Panc1 (cell line): ENCODE data around the gene SLC25A10. TPM values are rescaled to one million over a fixed set of nuclear protein-coding genes. Genes with fewer than 3 reads are reported as not detected.
"Not testable (repeated sequence)": the region's sequence is repeated elsewhere in the genome, so short reads cannot be mapped to it uniquely, and the experiment has no call there.

Source experiments
- ATAC-seq: fragments of 200-7000 bp; cut with Tn5 transposase; 2 replicates; pipeline ENCODE4 v1.9.1; 2020; ENCODE audit warnings: mild to moderate bottlenecking, moderate library complexity
- BruUV-seq: library from RNA; stranded (reverse); fragments of 400-500 nt; replicated peaks from 2 replicates; lab custom pipeline; 2021; lab: Mats Ljungman, UMichigan
- CTCF ChIA-PET: fragments of 300-600 bp; sonication (Branson Sonifier 250); formaldehyde crosslinking; loops from one replicate; lab custom pipeline; 2022; ENCODE audit warnings: antibody characterized with exemption; lab: Charles Lee
- POLR2A ChIA-PET: fragments of 300-600 bp; sonication (Branson Sonifier 250); formaldehyde crosslinking; loops from one replicate; lab custom pipeline; 2022; ENCODE audit warnings: antibody characterized with exemption; lab: Charles Lee
- DNase-seq: peaks from one replicate; pipeline ENCODE4 v3.0.0-alpha.2; 2010; ENCODE audit warnings: low read depth, low spot score
- H3K27ac ChIP-seq: 2 replicates; pipeline ENCODE4 v1.5.1; 2011; ENCODE audit warnings: mild to moderate bottlenecking, low read length, inconsistent platforms
- H3K27me3 ChIP-seq: fragments of 200-500 bp; sonication (Bioruptor generic); 2 replicates; pipeline ENCODE4 v1.6.0; 2014; ENCODE audit warnings: low read length, inconsistent platforms; ENCODE audit not compliant: control insufficient read depth, insufficient read depth
- H3K36me3 ChIP-seq: fragments of 200-500 bp; sonication (Bioruptor generic); 2 replicates; pipeline ENCODE4 v1.5.1; 2014; ENCODE audit warnings: inconsistent platforms, mild to moderate bottlenecking, low read length, moderate library complexity; ENCODE audit not compliant: control insufficient read depth, insufficient read depth
- H3K4me1 ChIP-seq: 2 replicates; pipeline ENCODE4 v1.5.1; 2011; ENCODE audit warnings: inconsistent platforms, mild to moderate bottlenecking, low read length, moderate library complexity; ENCODE audit not compliant: control insufficient read depth, insufficient read depth
- H3K4me3 ChIP-seq, 2 experiments: 2 replicates each; pipeline ENCODE4 v1.5.1; 2011 to 2012; ENCODE audit warnings: low read depth in 2 of 2, low read length in 2 of 2, mild to moderate bottlenecking in 2 of 2, inconsistent platforms in 1 of 2, moderate library complexity in 1 of 2
- H3K9me3 ChIP-seq: fragments of 200-500 bp; sonication (Bioruptor generic); 2 replicates; pipeline ENCODE4 v1.5.1; 2014; ENCODE audit warnings: low read depth, mild to moderate bottlenecking, inconsistent platforms, low read length, moderate library complexity; ENCODE audit not compliant: control insufficient read depth, insufficient read depth
- POLR2AphosphoS5 ChIP-seq: IDR thresholded peaks from 2 replicates; pipeline ENCODE4 v1.6.1; 2012; ENCODE audit warnings: mild to moderate bottlenecking, low read depth, low read length, moderate library complexity
- SIN3A ChIP-seq: IDR thresholded peaks from 2 replicates; pipeline ENCODE4 v1.6.1; 2012; ENCODE audit warnings: low read depth, mild to moderate bottlenecking, low read length, moderate library complexity, borderline replicate concordance; ENCODE audit not compliant: insufficient read depth
- TCF7L2 ChIP-seq: IDR thresholded peaks from 2 replicates; pipeline ENCODE4 v1.6.1; 2011; ENCODE audit warnings: mild to moderate bottlenecking, low read depth, low read length, inconsistent platforms
- in situ Hi-C: cut with HindIII; loops from 2 replicates; pipeline ENCODE4 v1.10.0; 2016; ENCODE audit warnings: low sequenced_read_pairs, low pct_unique_long_range_greater_than_20kb
- intact Hi-C: fragments of 100-400 bp; cut with micrococcal nuclease; formaldehyde crosslinking; loops from one replicate; pipeline ENCODE4 v1.10.0; 2022; ENCODE audit not compliant: unreplicated experiment
- total RNA-seq: library from RNA; stranded (reverse); gene quantifications from one replicate; pipeline ENCODE4 v1.2.1, GENCODE V29; 2021; ENCODE audit not compliant: unreplicated experiment
- TF ChIP-seq, protein P1 (sequence below): fragments of 450-650 bp; IDR thresholded peaks from 2 replicates; pipeline ENCODE4 v1.5.1; 2017; ENCODE audit warnings: mild to moderate bottlenecking
- TF ChIP-seq, protein P2 (sequence below), 2 experiments: IDR thresholded peaks; 2 replicates each; pipeline ENCODE4 v1.6.1; 2011 to 2012; ENCODE audit warnings: low read depth in 2 of 2, control low read depth in 1 of 2, low read length in 1 of 2, mild to moderate bottlenecking in 1 of 2, moderate library complexity in 1 of 2; ENCODE audit not compliant: insufficient read depth in 1 of 2

SLC25A10 gene
- total RNA-seq, 1 experiment from 2014 or later, result 81.2 TPM

DNA sequence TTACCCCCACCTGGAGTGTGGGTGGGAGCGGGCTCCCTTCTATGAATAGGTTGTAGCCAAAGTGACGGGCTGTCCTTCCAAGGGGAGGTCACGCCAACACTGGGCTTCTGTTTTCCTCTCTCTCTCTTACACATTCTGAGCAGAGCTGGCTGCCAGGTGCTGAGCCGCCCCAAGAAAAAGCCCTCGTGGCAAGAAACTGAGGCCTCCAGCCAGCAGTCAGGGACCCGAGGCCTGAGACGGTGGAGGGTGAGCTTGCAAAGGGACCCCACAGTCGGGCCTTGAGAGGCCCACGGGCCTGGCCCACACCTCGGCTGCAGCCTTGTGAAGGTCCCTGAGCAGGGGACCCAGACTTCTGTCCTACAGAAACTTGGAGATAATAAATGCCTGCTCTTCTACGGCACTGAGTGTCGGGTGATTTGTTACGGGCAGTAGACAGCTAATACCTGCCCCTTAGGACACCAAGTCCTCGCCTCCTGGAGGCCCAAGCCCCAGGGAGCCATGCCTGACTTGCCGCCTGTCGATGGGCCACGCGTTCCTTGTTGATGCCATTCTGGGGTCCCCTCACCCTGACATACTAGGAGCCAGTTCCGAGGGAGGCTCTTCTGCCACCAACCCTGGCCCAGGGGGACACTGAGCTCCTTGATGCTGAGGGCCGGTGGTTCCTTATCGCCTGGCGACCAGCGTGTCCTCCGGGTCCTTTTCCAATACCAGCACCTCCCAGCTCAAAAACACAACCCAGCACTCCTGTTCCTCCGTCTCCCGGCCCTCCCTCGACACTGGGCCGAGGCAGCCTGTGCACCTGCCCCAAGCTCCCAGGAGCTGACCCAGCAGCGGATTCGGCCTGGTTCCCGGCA lies 26.1 kb downstream of the SLC25A10 start:
- no TSS peak for BruUV-seq
- intact Hi-C loops (no loop called here), in situ Hi-C loops (no loop called here)
- Histone ChIP-seq H3K27ac (no peak overlapping the region), H3K9me3 (no peaks in the 10 kb centered on the region), H3K4me3 (no peak overlapping the region), H3K36me3 (no peaks in the 10 kb centered on the region), H3K27me3 (no peaks in the 10 kb centered on the region), H3K4me1 (peaks cover 11% of the 10 kb centered on the region; the same call in 1 of the 2 replicates)
- ChIA-PET POLR2A (interaction anchor here (0.6 kb wide), 1 partner anchor 25 kb away, joined by 4 read pairs; no protein-coding TSS in a partner anchor), CTCF (no interaction called here)
- ATAC-seq (no peak), DNase-seq (no peak)
- TF ChIP-seq, protein P1, sequence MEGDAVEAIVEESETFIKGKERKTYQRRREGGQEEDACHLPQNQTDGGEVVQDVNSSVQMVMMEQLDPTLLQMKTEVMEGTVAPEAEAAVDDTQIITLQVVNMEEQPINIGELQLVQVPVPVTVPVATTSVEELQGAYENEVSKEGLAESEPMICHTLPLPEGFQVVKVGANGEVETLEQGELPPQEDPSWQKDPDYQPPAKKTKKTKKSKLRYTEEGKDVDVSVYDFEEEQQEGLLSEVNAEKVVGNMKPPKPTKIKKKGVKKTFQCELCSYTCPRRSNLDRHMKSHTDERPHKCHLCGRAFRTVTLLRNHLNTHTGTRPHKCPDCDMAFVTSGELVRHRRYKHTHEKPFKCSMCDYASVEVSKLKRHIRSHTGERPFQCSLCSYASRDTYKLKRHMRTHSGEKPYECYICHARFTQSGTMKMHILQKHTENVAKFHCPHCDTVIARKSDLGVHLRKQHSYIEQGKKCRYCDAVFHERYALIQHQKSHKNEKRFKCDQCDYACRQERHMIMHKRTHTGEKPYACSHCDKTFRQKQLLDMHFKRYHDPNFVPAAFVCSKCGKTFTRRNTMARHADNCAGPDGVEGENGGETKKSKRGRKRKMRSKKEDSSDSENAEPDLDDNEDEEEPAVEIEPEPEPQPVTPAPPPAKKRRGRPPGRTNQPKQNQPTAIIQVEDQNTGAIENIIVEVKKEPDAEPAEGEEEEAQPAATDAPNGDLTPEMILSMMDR, result no peak
- TF ChIP-seq POLR2AphosphoS5, result no peak
- no peak for TF ChIP-seq TCF7L2
- TF ChIP-seq SIN3A, result no peak
- TF ChIP-seq, protein P2, sequence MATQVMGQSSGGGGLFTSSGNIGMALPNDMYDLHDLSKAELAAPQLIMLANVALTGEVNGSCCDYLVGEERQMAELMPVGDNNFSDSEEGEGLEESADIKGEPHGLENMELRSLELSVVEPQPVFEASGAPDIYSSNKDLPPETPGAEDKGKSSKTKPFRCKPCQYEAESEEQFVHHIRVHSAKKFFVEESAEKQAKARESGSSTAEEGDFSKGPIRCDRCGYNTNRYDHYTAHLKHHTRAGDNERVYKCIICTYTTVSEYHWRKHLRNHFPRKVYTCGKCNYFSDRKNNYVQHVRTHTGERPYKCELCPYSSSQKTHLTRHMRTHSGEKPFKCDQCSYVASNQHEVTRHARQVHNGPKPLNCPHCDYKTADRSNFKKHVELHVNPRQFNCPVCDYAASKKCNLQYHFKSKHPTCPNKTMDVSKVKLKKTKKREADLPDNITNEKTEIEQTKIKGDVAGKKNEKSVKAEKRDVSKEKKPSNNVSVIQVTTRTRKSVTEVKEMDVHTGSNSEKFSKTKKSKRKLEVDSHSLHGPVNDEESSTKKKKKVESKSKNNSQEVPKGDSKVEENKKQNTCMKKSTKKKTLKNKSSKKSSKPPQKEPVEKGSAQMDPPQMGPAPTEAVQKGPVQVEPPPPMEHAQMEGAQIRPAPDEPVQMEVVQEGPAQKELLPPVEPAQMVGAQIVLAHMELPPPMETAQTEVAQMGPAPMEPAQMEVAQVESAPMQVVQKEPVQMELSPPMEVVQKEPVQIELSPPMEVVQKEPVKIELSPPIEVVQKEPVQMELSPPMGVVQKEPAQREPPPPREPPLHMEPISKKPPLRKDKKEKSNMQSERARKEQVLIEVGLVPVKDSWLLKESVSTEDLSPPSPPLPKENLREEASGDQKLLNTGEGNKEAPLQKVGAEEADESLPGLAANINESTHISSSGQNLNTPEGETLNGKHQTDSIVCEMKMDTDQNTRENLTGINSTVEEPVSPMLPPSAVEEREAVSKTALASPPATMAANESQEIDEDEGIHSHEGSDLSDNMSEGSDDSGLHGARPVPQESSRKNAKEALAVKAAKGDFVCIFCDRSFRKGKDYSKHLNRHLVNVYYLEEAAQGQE (IDR thresholded peaks at IDR 0.05; ENCODE audit: insufficient read depth in 1 of 2, low read depth in 2 of 2, low read length in 1 of 2), result no peak

DNA sequence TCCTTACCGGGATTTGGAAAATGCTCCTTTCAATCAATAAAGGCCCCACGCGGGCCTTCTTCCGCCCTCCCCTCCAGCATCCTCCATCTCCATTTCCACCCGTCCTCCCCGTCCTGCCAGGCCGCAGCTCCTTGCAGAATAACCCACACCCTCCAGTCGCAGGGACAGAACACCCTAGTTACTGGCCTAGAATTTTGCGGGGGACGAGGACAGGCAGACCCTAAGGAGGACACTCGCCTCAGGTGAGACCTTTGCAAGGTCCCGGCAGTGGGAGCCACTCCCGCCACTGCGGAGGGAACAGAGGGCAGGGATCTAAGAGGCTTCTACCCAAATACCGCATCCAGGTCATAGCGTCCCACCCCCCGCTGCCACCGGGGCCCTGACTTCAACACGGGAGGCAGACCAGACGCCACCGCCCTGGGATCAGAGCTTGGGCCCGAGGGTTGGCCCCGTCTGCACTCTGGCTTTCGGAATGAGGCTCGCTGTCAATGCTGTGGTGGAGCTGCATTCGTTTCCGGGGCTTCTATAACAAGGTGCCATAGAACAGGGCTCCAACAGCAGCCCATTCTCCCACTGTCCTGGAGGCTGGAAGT lies 26.8 kb downstream of the SLC25A10 start:
- ChIA-PET CTCF (no interaction called here), POLR2A (no interaction called here)
- DNase-seq, result no peak
- ATAC-seq, result no peak
- H3K36me3 ChIP-seq, result no peaks in the 10 kb centered on the region
- H3K27ac ChIP-seq, result no peak overlapping the region
- H3K4me1 ChIP-seq, result peaks cover 9% of the 10 kb centered on the region; the same call in 1 of the 2 replicates
- H3K27me3 ChIP-seq, result no peaks in the 10 kb centered on the region
- in situ Hi-C loops (no loop called here), intact Hi-C loops (no loop called here)
- BruUV-seq, result no TSS peak
- TF ChIP-seq, protein P1, result no peak
- TF ChIP-seq, protein P2 (IDR thresholded peaks at IDR 0.05; ENCODE audit: insufficient read depth in 1 of 2, low read depth in 2 of 2, low read length in 1 of 2), result no peak
- TF ChIP-seq TCF7L2 (no peak), SIN3A (no peak), POLR2AphosphoS5 (no peak)
- H3K4me3 ChIP-seq, result no peak overlapping the region
- no peaks in the 10 kb centered on the region for H3K9me3 ChIP-seq

DNA sequence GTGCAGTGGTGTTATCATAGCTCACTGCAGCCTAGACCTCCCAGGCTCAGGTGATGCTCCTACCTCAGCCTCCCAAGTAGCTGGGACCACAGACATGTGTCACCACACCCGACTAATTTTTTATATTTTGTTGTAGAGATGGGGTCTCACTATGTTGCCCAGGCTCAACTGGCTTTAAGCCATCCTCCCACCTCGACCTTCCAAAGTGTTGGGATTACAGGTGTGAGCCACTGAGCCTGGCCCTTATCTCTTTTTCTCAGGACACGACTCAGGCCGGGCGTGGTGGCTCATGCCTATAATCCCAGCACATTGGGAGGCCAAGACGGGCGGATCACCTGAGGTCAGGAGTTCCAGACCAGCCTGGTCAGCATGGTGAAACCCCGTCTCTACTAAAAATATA lies 27.5 kb downstream of the SLC25A10 start:
- BruUV-seq, POLR2A ChIA-PET: not testable (repeated sequence)

More for the DNA sequence above, 27.5 kb downstream of the SLC25A10 start:
- intact Hi-C loops, in situ Hi-C loops, H3K27me3 ChIP-seq, DNase-seq, CTCF ChIA-PET, H3K27ac ChIP-seq, H3K9me3 ChIP-seq, ATAC-seq, H3K36me3 ChIP-seq, H3K4me3 ChIP-seq, H3K4me1 ChIP-seq: not testable (repeated sequence)
